HG03097 (cell line): Measurements from ENCODE around the gene GHRL.

Source experiments
- ATAC-seq: cut with Tn5 transposase; IDR thresholded peaks from one replicate; pipeline ENCODE4 v1.9.1; 2021; ENCODE audit not compliant: unreplicated experiment, low FRiP score

GHRL gene

GRCh38 chr3:10292505-10293419 lies at the start of gene GHRL:
TSS of gene GHRL (minus strand) at chr3:10292947. CDS start at chr3:10290180, 2,767 bp downstream.
- ATAC-seq: peak; percentile 71

- no peak for ATAC-seq
Observed at GRCh38 chr3:10341901-10342398, 49.2 kb upstream of the GHRL start.

GRCh38 chr3:10340476-10340875 lies 47.7 kb upstream of the GHRL start:
- ATAC-seq: no peak

GRCh38 chr3:10340046-10340445 lies 47.3 kb upstream of the GHRL start:
- no peak for ATAC-seq

- no peak for ATAC-seq
Observed at GRCh38 chr3:10339376-10339955, 46.7 kb upstream of the GHRL start.

GRCh38 chr3:10338591-10339353 lies 46.0 kb upstream of the GHRL start:
- no peak for ATAC-seq

- no peak for ATAC-seq
Observed at GRCh38 chr3:10338164-10338470, 45.4 kb upstream of the GHRL start.

- no peak for ATAC-seq
Observed at GRCh38 chr3:10337323-10338163, 44.8 kb upstream of the GHRL start.

GRCh38 chr3:10336761-10337160 lies 44.0 kb upstream of the GHRL start:
- ATAC-seq: no peak

- no peak for ATAC-seq
Observed at GRCh38 chr3:10335871-10336622, 43.3 kb upstream of the GHRL start.

GRCh38 chr3:10335190-10335738 lies 42.5 kb upstream of the GHRL start:
- no peak for ATAC-seq

GRCh38 chr3:10334459-10334858 lies 41.7 kb upstream of the GHRL start:
- ATAC-seq: no peak

GRCh38 chr3:10334042-10334441 lies 41.3 kb upstream of the GHRL start:
- no peak for ATAC-seq

- ATAC-seq: no peak
Observed at GRCh38 chr3:10333349-10333650, 40.6 kb upstream of the GHRL start.

- ATAC-seq: no peak
Observed at GRCh38 chr3:10332481-10333348, 40.0 kb upstream of the GHRL start.

- ATAC-seq: no peak
Observed at GRCh38 chr3:10331320-10331719, 38.6 kb upstream of the GHRL start.

GRCh38 chr3:10330319-10330718 lies 37.6 kb upstream of the GHRL start:
- no peak for ATAC-seq

- ATAC-seq: no peak
Observed at GRCh38 chr3:10329495-10330015, 36.8 kb upstream of the GHRL start.
